ENCODE measurements around the gene STK4.

GRCh38 chr20:45115386-45115774, 149.1 kb downstream of the STK4 start:
- TF ChIP-seq CTCF (conservative IDR thresholded peaks at IDR 0.05) (no peak), EZH2 (IDR thresholded peaks at IDR 0.05; ENCODE audit: low read depth) (no peak)
